Measurements from ENCODE around the gene SHISA8. TPM values are rescaled to one million over a fixed set of nuclear protein-coding genes. Genes with fewer than 3 reads are reported as not detected.
"Not testable (repeated sequence)": the region's sequence is repeated elsewhere in the genome, so short reads cannot be mapped to it uniquely, and the experiment has no call there.

Gene SHISA8
- total RNA-seq, 1 donor from 2014 or later, result not detected

- DNase-seq, result peak; percentile 63
Observed at GRCh38 chr22:41899110-41899509, 15.8 kb downstream of the SHISA8 start.

DNA sequence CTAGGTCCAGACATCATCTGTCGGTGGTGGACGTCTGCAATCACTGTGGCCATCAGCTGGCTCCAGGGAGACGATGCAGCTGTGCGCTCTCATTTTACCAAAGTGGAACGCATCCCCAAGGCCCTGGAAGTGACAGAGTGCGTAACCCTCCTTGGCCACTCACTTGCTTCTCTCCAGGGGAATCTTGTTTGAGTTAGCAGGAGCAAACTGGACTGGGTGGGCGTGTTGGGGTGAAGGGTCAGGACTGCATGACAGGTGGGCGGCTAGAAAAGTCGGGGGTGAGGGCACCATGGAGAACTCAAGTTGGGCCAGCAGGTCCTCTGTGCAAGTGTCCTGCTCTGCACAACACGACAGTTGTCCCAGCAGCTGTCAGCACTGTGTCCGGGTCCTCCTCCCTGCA, 16.2 kb downstream of the SHISA8 start:
- peak; percentile 76 for DNase-seq

GRCh38 chr22:41893591-41894375, 21.1 kb downstream of the SHISA8 start:
- DNase-seq, result no peak

DNA sequence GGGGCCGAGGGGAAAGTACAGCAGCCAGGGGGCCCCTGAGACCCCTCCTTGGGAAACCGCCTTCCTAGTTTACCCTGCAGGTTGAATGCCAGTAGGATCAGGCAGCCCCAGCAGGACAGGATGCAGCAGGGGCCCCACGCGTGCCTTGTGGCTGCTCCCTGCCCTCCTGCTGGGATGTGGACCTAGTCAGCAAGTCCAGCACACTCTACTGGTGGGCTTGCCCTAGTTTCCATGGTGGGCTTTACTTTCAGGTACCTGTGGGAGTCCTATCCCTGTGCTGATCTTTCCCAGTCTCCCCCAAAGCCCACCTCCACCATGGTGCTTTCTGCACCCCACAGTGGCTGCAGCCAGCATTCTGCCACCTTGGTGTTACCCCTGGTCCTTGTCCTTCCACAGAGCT, 22.2 kb downstream of the SHISA8 start:
- DNase-seq, result no peak

DNA sequence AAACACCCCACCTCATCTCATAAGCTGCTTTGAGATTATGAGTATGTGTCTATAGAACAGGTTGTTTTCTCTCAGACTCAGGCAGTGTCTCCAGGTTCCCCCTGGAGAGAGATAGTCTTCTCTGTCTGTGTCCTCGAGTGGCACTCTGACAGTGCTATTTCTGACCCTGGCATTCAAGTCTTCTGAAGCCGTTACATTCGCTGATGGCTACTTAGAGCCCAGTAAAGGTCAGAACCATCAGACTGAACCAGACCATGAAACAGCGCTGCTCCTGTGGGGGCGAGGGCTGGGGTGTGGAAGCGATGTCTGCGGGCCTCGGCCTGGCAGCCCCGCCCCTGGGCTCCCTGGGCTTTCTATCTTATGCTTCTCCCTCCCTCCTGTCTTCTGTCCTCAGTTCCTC, 23.5 kb downstream of the SHISA8 start:
- no peak for DNase-seq

DNA sequence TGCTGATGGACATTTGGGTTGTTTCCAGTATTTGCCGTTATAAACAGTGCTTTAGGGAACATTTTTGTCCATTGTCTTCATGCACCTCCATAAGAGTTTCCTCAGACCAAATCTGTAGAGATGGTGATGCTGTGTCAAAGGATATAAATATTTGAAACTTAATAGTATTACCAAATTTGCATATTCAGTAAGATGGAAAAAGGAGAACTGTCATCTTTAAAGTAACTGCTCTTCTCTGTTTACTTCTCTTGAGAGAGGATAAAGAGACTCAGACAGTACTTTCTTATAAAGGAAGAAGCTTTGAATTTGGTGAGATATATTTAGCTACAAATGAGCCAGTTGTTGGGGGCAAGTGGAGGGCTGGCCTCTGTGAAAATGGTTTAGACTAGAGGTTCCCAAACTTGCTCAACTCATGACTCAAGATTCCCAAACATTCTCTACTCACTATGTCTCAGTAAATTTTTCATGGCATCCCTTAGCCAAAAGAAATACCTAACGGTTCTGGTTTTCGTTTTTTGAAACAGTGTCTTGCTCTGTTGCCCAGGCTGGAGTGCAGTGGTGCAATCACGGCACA, 26.2 kb downstream of the SHISA8 start:
- no peak for DNase-seq

GRCh38 chr22:41885516-41885915, 29.4 kb downstream of the SHISA8 start:
- DNase-seq, result no peak

GRCh38 chr22:41885116-41885515, 29.8 kb downstream of the SHISA8 start:
- DNase-seq, result no peak

GRCh38 chr22:41883400-41883799, 31.5 kb downstream of the SHISA8 start:
- DNase-seq, result no peak

GRCh38 chr22:41880653-41881052, 34.2 kb downstream of the SHISA8 start:
- no peak for DNase-seq

- DNase-seq, result no peak
Observed at GRCh38 chr22:41876675-41877074, 38.2 kb downstream of the SHISA8 start.

DNA sequence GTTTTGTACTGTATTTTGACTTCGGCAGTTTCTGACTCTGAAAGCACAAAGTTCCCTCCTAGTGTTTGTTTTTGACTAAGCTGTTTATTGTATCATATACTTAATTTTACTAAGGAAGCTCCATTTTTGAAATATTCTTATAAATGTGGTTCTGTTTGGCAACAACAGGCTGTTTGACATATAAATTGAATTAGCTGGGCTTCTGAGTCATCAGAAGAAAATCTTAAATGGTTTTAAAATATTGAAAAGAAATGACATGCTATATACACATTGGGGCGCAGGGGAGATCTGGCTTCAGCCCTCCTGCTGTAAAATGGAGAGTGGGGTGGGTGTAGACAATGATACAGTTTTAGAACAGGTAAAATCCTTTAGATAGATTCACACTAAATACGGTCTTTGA, 38.6 kb downstream of the SHISA8 start:
- no peak for DNase-seq

- no peak for DNase-seq
Observed at GRCh38 chr22:41875531-41876270, 39.2 kb downstream of the SHISA8 start.

DNA sequence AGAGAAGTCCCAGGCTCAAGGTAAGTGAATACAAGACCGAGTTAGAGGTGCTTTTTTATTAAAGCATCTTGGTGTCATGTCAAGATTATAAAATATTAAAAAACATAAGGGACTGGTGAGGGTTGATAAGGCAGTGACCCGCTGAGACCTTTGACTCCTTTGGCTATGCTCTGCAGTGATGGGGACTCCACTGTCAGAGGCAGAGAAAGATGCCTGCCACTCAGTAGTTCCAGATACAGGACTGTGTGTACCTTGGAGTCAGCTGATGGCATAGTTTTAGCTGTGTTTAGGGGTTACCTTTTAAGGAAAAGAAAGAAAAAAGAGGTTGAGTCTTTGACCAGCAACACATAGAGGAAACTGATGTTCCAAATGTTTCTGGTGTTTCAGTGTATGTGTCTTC, 40.8 kb downstream of the SHISA8 start:
- no peak for DNase-seq

DNA sequence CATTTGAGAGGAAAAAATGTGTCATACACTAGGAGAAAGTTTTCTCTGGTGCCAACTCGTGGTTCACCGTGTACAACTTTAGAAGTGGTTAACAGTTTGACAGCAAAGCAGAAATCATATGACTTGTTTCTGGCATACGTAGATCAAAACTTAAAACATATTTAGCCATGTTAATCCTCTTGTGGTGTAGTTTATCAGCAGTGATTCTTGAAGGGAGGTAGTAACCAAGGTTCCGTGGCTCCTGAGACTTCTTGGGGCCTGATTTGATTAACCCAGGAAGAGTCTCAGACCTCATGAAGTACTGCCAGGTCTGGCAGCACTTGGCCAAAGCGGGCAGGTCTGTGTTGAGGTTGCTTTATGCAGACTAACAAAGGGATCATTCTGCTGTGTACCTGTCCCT, 41.5 kb downstream of the SHISA8 start:
- DNase-seq, result no peak

- DNase-seq, result no peak
Observed at GRCh38 chr22:41870786-41871185, 44.1 kb downstream of the SHISA8 start.

DNA sequence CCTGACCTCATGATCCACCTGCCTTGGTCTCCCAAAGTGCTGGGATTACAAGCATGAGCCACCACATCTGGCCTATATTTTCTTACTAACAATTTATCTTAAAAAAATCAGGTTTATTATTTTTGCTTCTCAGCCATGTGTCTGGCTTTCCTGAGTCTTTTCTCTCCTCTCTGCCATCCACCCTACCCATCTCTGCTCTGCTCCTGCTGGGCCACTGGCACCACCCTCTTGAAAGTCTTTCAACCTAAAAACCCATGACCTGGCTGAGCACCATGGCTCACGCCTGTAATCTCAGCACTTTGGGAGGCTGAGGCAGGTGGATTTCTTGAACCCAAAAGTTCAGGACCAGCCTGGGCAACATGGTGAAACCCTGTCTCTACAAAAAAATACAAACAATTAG, 44.8 kb downstream of the SHISA8 start:
- DNase-seq, result not testable (repeated sequence)

- no peak for DNase-seq
Observed at GRCh38 chr22:41868556-41868955, 46.3 kb downstream of the SHISA8 start.

DNA sequence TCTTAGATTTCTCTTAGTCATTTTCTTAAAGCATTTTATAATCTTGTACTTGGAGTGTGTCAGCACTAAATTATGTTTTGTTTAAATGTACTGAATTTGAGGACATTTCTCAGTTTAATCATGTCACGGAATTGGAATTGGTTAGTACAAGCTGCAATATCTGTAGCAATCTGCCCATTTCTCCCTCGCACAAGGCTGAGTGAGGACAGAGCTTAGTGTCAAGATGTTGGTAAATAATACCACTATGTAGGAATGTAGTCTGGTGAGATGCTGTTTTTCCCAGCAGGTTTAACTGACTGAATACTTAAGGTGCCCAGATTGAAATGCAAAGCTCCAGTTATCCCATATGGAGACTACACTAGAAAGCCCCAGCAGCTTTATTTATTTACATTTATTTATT, 51.4 kb downstream of the SHISA8 start:
- no peak for DNase-seq

GRCh38 chr22:41862530-41863266, 52.2 kb downstream of the SHISA8 start:
- DNase-seq, result no peak

GRCh38 chr22:41862160-41862529, 52.7 kb downstream of the SHISA8 start:
- no peak for DNase-seq
